HEK293 (cell line): ENCODE data around the gene LRRC10B.

Source experiments
- EGR2 ChIP-seq: fragments of 450-650 bp; formaldehyde crosslinking; IDR thresholded peaks from 2 replicates; pipeline ENCODE4 v1.5.1; 2016; ENCODE audit warnings: low read depth, missing biosample characterization, missing genetic modification characterization
- TCF7L2 ChIP-seq: IDR thresholded peaks from 2 replicates; pipeline ENCODE4 v1.6.1; 2011; ENCODE audit warnings: low read depth, mild to moderate bottlenecking, inconsistent platforms, low read length, moderate library complexity, borderline replicate concordance
- YY1 ChIP-seq: fragments of 450-650 bp; formaldehyde crosslinking; IDR thresholded peaks from 2 replicates; pipeline ENCODE4 v1.5.1; 2018; ENCODE audit warnings: missing biosample characterization, missing genetic modification characterization
- ZFP3 ChIP-seq: fragments of 450-650 bp; formaldehyde crosslinking; IDR thresholded peaks from 2 replicates; pipeline ENCODE4 v1.5.1; 2016; ENCODE audit warnings: low read depth, missing biosample characterization, missing genetic modification characterization
- ZNF174 ChIP-seq: fragments of 450-650 bp; formaldehyde crosslinking; IDR thresholded peaks from 2 replicates; pipeline ENCODE4 v1.5.0; 2017; ENCODE audit warnings: missing biosample characterization, mild to moderate bottlenecking, missing genetic modification characterization
- ZNF24 ChIP-seq: fragments of 450-650 bp; formaldehyde crosslinking; IDR thresholded peaks from 2 replicates; pipeline ENCODE4 v1.5.1; 2016; ENCODE audit warnings: missing biosample characterization, missing genetic modification characterization
- ZNF530 ChIP-seq: fragments of 450-650 bp; formaldehyde crosslinking; IDR thresholded peaks from 2 replicates; pipeline ENCODE4 v1.5.1; 2016; ENCODE audit warnings: low read depth, missing biosample characterization, missing genetic modification characterization
- ZNF544 ChIP-seq: fragments of 450-650 bp; formaldehyde crosslinking; IDR thresholded peaks from 2 replicates; pipeline ENCODE4 v1.5.0; 2017; ENCODE audit warnings: missing biosample characterization, missing genetic modification characterization
- ZNF549 ChIP-seq: fragments of 450-650 bp; IDR thresholded peaks from 2 replicates; pipeline ENCODE4 v1.5.1; 2018; ENCODE audit warnings: missing biosample characterization, missing genetic modification characterization, mild to moderate bottlenecking, inconsistent platforms, moderate library complexity
- ZNF624 ChIP-seq: fragments of 450-650 bp; formaldehyde crosslinking; IDR thresholded peaks from 2 replicates; pipeline ENCODE4 v1.5.1; 2017; ENCODE audit warnings: missing biosample characterization, missing genetic modification characterization
- TF ChIP-seq, protein P1 (sequence below): fragments of 450-650 bp; formaldehyde crosslinking; IDR thresholded peaks from 2 replicates; pipeline ENCODE4 v1.5.1; 2016; ENCODE audit warnings: missing biosample characterization, missing genetic modification characterization
- TF ChIP-seq, protein P2 (sequence below): fragments of 450-650 bp; formaldehyde crosslinking; IDR thresholded peaks from 2 replicates; pipeline ENCODE4 v1.5.1; 2017; ENCODE audit warnings: missing biosample characterization, missing genetic modification characterization
- TF ChIP-seq, protein P3 (sequence below): fragments of 450-650 bp; formaldehyde crosslinking; IDR thresholded peaks from 2 replicates; pipeline ENCODE4 v1.5.1; 2016; ENCODE audit warnings: missing biosample characterization, missing genetic modification characterization

DNA sequence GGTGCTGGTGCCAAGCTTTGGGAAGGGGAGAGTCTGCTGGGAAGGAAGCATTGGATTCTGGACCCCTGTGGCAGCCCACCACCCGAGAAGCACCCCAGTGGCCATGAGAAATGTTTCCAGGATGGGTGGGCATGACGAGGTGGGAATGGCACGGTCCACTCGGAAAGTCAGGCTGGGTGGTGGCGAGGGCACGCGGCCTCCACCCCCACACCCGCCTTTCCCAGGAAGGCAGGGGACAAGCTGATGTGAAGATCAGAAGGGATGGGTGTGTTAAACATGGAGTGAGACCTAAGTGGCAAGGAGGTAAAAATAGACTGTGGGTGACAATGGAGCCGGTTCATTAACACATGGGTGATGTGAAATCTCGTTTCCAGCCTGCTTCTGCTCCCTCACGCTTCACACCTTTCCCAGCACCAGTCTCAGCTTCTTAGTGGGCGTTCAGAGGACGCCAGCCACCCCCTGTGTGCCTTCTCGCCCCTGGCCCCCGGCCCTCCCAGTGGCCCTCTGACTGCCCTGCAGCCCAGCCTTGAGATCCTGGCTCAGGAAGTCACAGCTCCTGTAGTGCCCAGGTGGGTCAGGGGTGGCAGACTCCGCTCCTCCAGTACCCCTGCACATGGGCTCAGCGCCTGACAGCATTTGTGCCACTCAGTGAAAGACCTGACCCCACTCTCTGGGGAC lies 27.6 kb downstream of the LRRC10B start:
- TF ChIP-seq, protein P1, sequence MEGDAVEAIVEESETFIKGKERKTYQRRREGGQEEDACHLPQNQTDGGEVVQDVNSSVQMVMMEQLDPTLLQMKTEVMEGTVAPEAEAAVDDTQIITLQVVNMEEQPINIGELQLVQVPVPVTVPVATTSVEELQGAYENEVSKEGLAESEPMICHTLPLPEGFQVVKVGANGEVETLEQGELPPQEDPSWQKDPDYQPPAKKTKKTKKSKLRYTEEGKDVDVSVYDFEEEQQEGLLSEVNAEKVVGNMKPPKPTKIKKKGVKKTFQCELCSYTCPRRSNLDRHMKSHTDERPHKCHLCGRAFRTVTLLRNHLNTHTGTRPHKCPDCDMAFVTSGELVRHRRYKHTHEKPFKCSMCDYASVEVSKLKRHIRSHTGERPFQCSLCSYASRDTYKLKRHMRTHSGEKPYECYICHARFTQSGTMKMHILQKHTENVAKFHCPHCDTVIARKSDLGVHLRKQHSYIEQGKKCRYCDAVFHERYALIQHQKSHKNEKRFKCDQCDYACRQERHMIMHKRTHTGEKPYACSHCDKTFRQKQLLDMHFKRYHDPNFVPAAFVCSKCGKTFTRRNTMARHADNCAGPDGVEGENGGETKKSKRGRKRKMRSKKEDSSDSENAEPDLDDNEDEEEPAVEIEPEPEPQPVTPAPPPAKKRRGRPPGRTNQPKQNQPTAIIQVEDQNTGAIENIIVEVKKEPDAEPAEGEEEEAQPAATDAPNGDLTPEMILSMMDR (tag by site-specific recombination): no peak
- TF ChIP-seq ZNF549 (tag by site-specific recombination) (no peak), ZNF24 (no peak), ZNF624 (tag by site-specific recombination) (no peak), ZFP3 (no peak), TCF7L2 (no peak), ZNF174 (no peak), EGR2 (tag by site-specific recombination) (no peak), ZNF530 (no peak), ZNF544 (tag by site-specific recombination) (no peak), YY1 (no peak)
- TF ChIP-seq, protein P2, sequence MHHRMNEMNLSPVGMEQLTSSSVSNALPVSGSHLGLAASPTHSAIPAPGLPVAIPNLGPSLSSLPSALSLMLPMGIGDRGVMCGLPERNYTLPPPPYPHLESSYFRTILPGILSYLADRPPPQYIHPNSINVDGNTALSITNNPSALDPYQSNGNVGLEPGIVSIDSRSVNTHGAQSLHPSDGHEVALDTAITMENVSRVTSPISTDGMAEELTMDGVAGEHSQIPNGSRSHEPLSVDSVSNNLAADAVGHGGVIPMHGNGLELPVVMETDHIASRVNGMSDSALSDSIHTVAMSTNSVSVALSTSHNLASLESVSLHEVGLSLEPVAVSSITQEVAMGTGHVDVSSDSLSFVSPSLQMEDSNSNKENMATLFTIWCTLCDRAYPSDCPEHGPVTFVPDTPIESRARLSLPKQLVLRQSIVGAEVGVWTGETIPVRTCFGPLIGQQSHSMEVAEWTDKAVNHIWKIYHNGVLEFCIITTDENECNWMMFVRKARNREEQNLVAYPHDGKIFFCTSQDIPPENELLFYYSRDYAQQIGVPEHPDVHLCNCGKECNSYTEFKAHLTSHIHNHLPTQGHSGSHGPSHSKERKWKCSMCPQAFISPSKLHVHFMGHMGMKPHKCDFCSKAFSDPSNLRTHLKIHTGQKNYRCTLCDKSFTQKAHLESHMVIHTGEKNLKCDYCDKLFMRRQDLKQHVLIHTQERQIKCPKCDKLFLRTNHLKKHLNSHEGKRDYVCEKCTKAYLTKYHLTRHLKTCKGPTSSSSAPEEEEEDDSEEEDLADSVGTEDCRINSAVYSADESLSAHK (tag by site-specific recombination): no peak
- TF ChIP-seq, protein P3, sequence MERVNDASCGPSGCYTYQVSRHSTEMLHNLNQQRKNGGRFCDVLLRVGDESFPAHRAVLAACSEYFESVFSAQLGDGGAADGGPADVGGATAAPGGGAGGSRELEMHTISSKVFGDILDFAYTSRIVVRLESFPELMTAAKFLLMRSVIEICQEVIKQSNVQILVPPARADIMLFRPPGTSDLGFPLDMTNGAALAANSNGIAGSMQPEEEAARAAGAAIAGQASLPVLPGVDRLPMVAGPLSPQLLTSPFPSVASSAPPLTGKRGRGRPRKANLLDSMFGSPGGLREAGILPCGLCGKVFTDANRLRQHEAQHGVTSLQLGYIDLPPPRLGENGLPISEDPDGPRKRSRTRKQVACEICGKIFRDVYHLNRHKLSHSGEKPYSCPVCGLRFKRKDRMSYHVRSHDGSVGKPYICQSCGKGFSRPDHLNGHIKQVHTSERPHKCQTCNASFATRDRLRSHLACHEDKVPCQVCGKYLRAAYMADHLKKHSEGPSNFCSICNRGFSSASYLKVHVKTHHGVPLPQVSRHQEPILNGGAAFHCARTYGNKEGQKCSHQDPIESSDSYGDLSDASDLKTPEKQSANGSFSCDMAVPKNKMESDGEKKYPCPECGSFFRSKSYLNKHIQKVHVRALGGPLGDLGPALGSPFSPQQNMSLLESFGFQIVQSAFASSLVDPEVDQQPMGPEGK (tag by site-specific recombination): no peak
